Activated naive CD4-positive, alpha-beta T cell treated with anti-CD3 and anti-CD28 coated beads, Interleukin-2, amount 50 U/mL, for 72 hours (primary cell): Measurements from ENCODE around the gene MRPS34. TPM values are rescaled to one million over a fixed set of nuclear protein-coding genes. Genes with fewer than 3 reads are reported as not detected.

Experiments
- ATAC-seq, 2 donors: fragments of 150-1000 bp; cut with Tn5 transposase; 2 replicates each; pipeline ENCODE4 v1.10.0; 2021; ENCODE audit warnings: mild to moderate bottlenecking in 2 of 2, moderate library complexity in 2 of 2
- DNase-seq, 2 donors: peaks; one replicate each; pipeline ENCODE4 v3.0.0; 2021 to 2022; ENCODE audit warnings: low spot score in 2 of 2
- H3K27ac Mint-ChIP-seq, 2 donors: one replicate each; pipeline ENCODE4 v1.8.0; 2022; ENCODE audit warnings: mild to moderate bottlenecking in 2 of 2, mixed read lengths in 2 of 2
- H3K36me3 Mint-ChIP-seq, 2 donors: one replicate each; pipeline ENCODE4 v1.8.0; 2022; ENCODE audit warnings: mixed read lengths in 2 of 2
- H3K9me3 Mint-ChIP-seq, 2 donors: one replicate each; pipeline ENCODE4 v1.8.0; 2022; ENCODE audit warnings: mixed read lengths in 2 of 2
- total RNA-seq, 2 donors: library from RNA; stranded (reverse); gene quantifications; one replicate each; pipeline ENCODE4 v1.2.3, GENCODE V29; 2022

Gene MRPS34
- 100 to 1,000 TPM; 106 to 180 TPM for total RNA-seq

GRCh38 chr16:1772908-1773702 is at the start of gene MRPS34:
MRPS34 (minus strand) TSS chr16:1773134; CDS start chr16:1773119, 15 bp downstream.
- H3K36me3 Mint-ChIP-seq, result peaks cover 11 to 15% of the 10 kb centered on the region in 2 donors
- DNase-seq, result peak; percentile 82 to 88
- no peaks in the 10 kb centered on the region for H3K9me3 Mint-ChIP-seq
- ATAC-seq, result peak; percentile 59 to 63
- H3K27ac Mint-ChIP-seq, result peak within 1 kb of the TSS; percentile 88 to 100

- ATAC-seq (no peak), DNase-seq (no peak)
- H3K27ac Mint-ChIP-seq, result no peak overlapping the region
These were observed 49.1 kb upstream of the MRPS34 start for GRCh38 chr16:1821861-1822611.

GRCh38 chr16:1820946-1821290 is 48.0 kb upstream of the MRPS34 start:
- DNase-seq (no peak), ATAC-seq (no peak)
- peak overlapping the region in 1 of 2 donors; percentile 51 for H3K27ac Mint-ChIP-seq
- H3K9me3 Mint-ChIP-seq, result no peaks in the 10 kb centered on the region
- H3K36me3 Mint-ChIP-seq, result no peaks in the 10 kb centered on the region

More at GRCh38 chr16:1821861-1822611, 49.1 kb upstream of the MRPS34 start:
- Mint-ChIP-seq H3K9me3 (no peaks in the 10 kb centered on the region), H3K36me3 (peaks cover 0 to under 1% of the 10 kb centered on the region in 2 donors)

GRCh38 chr16:1820096-1820945 is 47.4 kb upstream of the MRPS34 start:
- ATAC-seq, result no peak
- H3K9me3 Mint-ChIP-seq, result no peaks in the 10 kb centered on the region

GRCh38 chr16:1819611-1820010 is 46.7 kb upstream of the MRPS34 start:
- peak overlapping the region; percentile 51 to 69 for H3K27ac Mint-ChIP-seq
- H3K9me3 Mint-ChIP-seq, result no peaks in the 10 kb centered on the region
- DNase-seq, result no peak
- H3K36me3 Mint-ChIP-seq, result no peaks in the 10 kb centered on the region
- no peak for ATAC-seq

More at GRCh38 chr16:1820096-1820945, 47.4 kb upstream of the MRPS34 start:
- peak overlapping the region in 1 of 2 donors; percentile 51 for H3K27ac Mint-ChIP-seq
- no peak for DNase-seq
- H3K36me3 Mint-ChIP-seq, result no peaks in the 10 kb centered on the region

GRCh38 chr16:1818873-1819525 is 46.1 kb upstream of the MRPS34 start:
- ATAC-seq, result no peak
- H3K36me3 Mint-ChIP-seq, result no peaks in the 10 kb centered on the region
- DNase-seq, result no peak
- peak overlapping the region in 1 of 2 donors; percentile 51 for H3K27ac Mint-ChIP-seq
- no peaks in the 10 kb centered on the region for H3K9me3 Mint-ChIP-seq

- peak in 1 of 2 donors; percentile 21 for ATAC-seq
- no peak overlapping the region for H3K27ac Mint-ChIP-seq
- no peak for DNase-seq
- H3K9me3 Mint-ChIP-seq, result no peaks in the 10 kb centered on the region
- H3K36me3 Mint-ChIP-seq, result no peaks in the 10 kb centered on the region
These were observed 45.4 kb upstream of the MRPS34 start for GRCh38 chr16:1818204-1818872.

- Mint-ChIP-seq H3K27ac (peak overlapping the region in 1 of 2 donors; percentile 68), H3K9me3 (no peaks in the 10 kb centered on the region), H3K36me3 (no peaks in the 10 kb centered on the region)
- DNase-seq (no peak), ATAC-seq (no peak)
These were observed 44.8 kb upstream of the MRPS34 start for GRCh38 chr16:1817716-1818115.

- H3K36me3 Mint-ChIP-seq, result no peaks in the 10 kb centered on the region
- no peaks in the 10 kb centered on the region for H3K9me3 Mint-ChIP-seq
- ATAC-seq (no peak), DNase-seq (no peak)
- H3K27ac Mint-ChIP-seq, result no peak overlapping the region
These were observed 44.3 kb upstream of the MRPS34 start for GRCh38 chr16:1817276-1817589.

GRCh38 chr16:1816396-1817275 is 43.7 kb upstream of the MRPS34 start:
- DNase-seq, result no peak
- Mint-ChIP-seq H3K36me3 (no peaks in the 10 kb centered on the region), H3K9me3 (no peaks in the 10 kb centered on the region), H3K27ac (no peak overlapping the region)
- ATAC-seq, result no peak

GRCh38 chr16:1815461-1815860 is 42.5 kb upstream of the MRPS34 start:
- H3K36me3 Mint-ChIP-seq, result no peaks in the 10 kb centered on the region
- no peaks in the 10 kb centered on the region for H3K9me3 Mint-ChIP-seq
- no peak for ATAC-seq
- no peak for DNase-seq
- peak overlapping the region; percentile 49 to 81 for H3K27ac Mint-ChIP-seq

- peak overlapping the region; percentile 1 to 11 for H3K27ac Mint-ChIP-seq
- no peaks in the 10 kb centered on the region for H3K9me3 Mint-ChIP-seq
- peak; percentile 89 to 95 for ATAC-seq
- peak in 1 of 2 donors; percentile 55 for DNase-seq
- H3K36me3 Mint-ChIP-seq, result no peaks in the 10 kb centered on the region
These were observed 39.8 kb upstream of the MRPS34 start for GRCh38 chr16:1812732-1813163.

- H3K36me3 Mint-ChIP-seq, result peaks cover 0 to 7% of the 10 kb centered on the region in 2 donors
- ATAC-seq (no peak), DNase-seq (no peak)
- H3K27ac Mint-ChIP-seq, result no peak overlapping the region
- no peaks in the 10 kb centered on the region for H3K9me3 Mint-ChIP-seq
These were observed 37.6 kb upstream of the MRPS34 start for GRCh38 chr16:1810536-1810935.

- DNase-seq (no peak), ATAC-seq (no peak)
- Mint-ChIP-seq H3K9me3 (no peaks in the 10 kb centered on the region), H3K36me3 (peaks cover 0 to 7% of the 10 kb centered on the region in 2 donors), H3K27ac (peak overlapping the region in 1 of 2 donors; percentile 87)
These were observed 37.2 kb upstream of the MRPS34 start for GRCh38 chr16:1810106-1810505.

GRCh38 chr16:1809281-1809801 is 36.4 kb upstream of the MRPS34 start:
- Mint-ChIP-seq H3K27ac (no peak overlapping the region), H3K36me3 (peaks cover 0 to 7% of the 10 kb centered on the region in 2 donors), H3K9me3 (no peaks in the 10 kb centered on the region)
- DNase-seq, result no peak
- no peak for ATAC-seq
